ENCODE results near the gene STARD10.
"Not testable (repeated sequence)": the region's sequence is repeated elsewhere in the genome, so short reads cannot be mapped to it uniquely, and the experiment has no call there.

GRCh38 chr11:72806378-72806777, 12.5 kb upstream of the STARD10 start:
- not testable (repeated sequence) for TF ChIP-seq CTCF, POLR2A, EP300, POLR2AphosphoS5 (IDR thresholded peaks at IDR 0.05)
